Measurements from ENCODE around the gene DLGAP1.

DNA sequence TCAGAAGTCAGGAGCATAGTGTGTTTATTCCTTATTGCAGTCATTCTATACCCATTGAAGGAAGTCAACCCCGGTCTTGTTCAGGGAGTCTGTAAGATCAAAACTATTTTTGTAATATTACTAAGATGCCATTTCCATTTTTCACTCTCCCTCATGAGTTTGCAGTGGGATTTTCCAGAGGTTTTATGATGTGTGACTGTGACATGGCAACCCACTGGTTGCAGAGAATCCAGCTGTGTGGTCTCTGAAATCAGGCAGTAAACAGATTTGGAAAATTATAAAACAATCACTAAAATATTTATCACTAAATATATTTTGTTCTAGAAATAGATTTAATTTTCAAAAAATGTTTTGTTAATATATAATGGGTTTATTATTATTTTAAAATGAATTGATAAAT, 38.1 kb downstream of the DLGAP1 start:
- TF ChIP-seq, protein P1, sequence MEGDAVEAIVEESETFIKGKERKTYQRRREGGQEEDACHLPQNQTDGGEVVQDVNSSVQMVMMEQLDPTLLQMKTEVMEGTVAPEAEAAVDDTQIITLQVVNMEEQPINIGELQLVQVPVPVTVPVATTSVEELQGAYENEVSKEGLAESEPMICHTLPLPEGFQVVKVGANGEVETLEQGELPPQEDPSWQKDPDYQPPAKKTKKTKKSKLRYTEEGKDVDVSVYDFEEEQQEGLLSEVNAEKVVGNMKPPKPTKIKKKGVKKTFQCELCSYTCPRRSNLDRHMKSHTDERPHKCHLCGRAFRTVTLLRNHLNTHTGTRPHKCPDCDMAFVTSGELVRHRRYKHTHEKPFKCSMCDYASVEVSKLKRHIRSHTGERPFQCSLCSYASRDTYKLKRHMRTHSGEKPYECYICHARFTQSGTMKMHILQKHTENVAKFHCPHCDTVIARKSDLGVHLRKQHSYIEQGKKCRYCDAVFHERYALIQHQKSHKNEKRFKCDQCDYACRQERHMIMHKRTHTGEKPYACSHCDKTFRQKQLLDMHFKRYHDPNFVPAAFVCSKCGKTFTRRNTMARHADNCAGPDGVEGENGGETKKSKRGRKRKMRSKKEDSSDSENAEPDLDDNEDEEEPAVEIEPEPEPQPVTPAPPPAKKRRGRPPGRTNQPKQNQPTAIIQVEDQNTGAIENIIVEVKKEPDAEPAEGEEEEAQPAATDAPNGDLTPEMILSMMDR (IDR thresholded peaks at IDR 0.05) = no peak
- no peak for TF ChIP-seq POLR2A (IDR thresholded peaks at IDR 0.05)
- no peak for TF ChIP-seq EP300 (IDR thresholded peaks at IDR 0.05)
